Measurements from ENCODE around the gene HMCES. TPM values are rescaled to one million over a fixed set of nuclear protein-coding genes. Genes with fewer than 3 reads are reported as not detected.

The HMCES gene
- total and polyA plus RNA-seq, 2 experiments from 2014 or later = 20.1 to 34.3 TPM

DNA sequence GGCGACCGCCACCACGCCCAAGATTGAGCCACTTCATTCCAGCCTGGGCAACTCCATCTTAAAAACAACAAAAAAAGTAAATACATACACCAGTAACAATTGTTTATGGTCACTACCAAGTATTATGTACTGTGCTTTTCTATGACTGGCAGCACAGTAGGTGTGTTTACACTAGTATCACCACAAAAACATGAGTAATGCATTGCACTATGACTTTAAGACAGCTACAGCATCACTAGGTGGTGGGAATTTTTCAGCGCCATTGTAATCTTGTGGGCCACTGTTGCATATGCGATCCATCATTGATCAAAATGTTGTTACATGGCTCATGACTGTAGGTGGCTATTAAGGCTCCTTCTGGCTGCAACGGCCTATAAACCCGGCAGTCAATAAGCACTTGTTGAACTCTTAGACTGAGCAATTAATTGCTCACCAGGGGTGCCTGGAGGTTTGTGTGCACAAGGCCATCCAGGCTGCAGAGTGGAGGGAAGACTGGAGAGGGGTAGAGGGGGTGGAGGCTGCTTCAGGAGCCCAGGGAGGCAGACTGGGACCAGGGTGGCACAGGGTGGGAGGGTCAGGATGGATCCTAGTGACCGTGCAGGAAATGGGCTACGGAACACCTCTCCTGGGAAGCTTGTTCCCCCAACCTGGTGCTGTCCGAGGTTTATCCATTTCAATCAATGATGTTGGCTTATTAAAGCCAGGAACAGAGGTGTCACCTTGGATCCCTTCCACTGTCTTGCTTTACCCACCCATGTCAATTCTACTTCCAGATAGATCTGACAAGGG lies 47.1 kb upstream of the HMCES start:
- Histone ChIP-seq H4K20me1 (ENCODE audit: insufficient read depth, poor library complexity, severe bottlenecking) (no peaks in the 10 kb centered on the region), H3K9me3 (ENCODE audit: low read depth) (no peaks in the 10 kb centered on the region), H3K4me2 (no peak overlapping the region), H3K4me3 (no peak overlapping the region), H3K4me1 (ENCODE audit: insufficient read depth) (no peaks in the 10 kb centered on the region), H2AFZ (no peak overlapping the region), H3K9me2 (replicated peaks; ENCODE audit: insufficient read depth) (no peaks in the 10 kb centered on the region), H3K36me3 (replicated peaks; ENCODE audit: insufficient read depth, low read depth) (no peaks in the 10 kb centered on the region), H3K79me2 (no peaks in the 10 kb centered on the region), H3K27ac (no peak overlapping the region), H3K27me3 (no peaks in the 10 kb centered on the region)
- no peak for DNase-seq (ENCODE audit: low spot score)
- 79% methylated on average over 10 of the region's 10 CpGs for WGBS (ENCODE audit: low lambda C conversion rate, missing lambda C conversion rate)
- TF ChIP-seq EZH2 (IDR thresholded peaks at IDR 0.05; ENCODE audit: borderline replicate concordance) (no peak), EZH2phosphoT487 (IDR thresholded peaks at IDR 0.05; ENCODE audit: low read depth, severe bottlenecking, unreplicated experiment) (no peak)
- TF ChIP-seq, protein P1, sequence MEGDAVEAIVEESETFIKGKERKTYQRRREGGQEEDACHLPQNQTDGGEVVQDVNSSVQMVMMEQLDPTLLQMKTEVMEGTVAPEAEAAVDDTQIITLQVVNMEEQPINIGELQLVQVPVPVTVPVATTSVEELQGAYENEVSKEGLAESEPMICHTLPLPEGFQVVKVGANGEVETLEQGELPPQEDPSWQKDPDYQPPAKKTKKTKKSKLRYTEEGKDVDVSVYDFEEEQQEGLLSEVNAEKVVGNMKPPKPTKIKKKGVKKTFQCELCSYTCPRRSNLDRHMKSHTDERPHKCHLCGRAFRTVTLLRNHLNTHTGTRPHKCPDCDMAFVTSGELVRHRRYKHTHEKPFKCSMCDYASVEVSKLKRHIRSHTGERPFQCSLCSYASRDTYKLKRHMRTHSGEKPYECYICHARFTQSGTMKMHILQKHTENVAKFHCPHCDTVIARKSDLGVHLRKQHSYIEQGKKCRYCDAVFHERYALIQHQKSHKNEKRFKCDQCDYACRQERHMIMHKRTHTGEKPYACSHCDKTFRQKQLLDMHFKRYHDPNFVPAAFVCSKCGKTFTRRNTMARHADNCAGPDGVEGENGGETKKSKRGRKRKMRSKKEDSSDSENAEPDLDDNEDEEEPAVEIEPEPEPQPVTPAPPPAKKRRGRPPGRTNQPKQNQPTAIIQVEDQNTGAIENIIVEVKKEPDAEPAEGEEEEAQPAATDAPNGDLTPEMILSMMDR (IDR thresholded peaks at IDR 0.05; ENCODE audit: poor library complexity) = no peak

- no peak for DNase-seq (ENCODE audit: low spot score)
- H3K36me3 ChIP-seq (replicated peaks; ENCODE audit: insufficient read depth, low read depth) = no peaks in the 10 kb centered on the region
- H3K9me3 ChIP-seq (ENCODE audit: low read depth) = no peaks in the 10 kb centered on the region
- no peaks in the 10 kb centered on the region for H3K27me3 ChIP-seq
- no peaks in the 10 kb centered on the region for H4K20me1 ChIP-seq (ENCODE audit: insufficient read depth, poor library complexity, severe bottlenecking)
- TF ChIP-seq EZH2 (IDR thresholded peaks at IDR 0.05; ENCODE audit: borderline replicate concordance) = no peak
- TF ChIP-seq, protein P1 (IDR thresholded peaks at IDR 0.05; ENCODE audit: poor library complexity) = no peak
- no peak for TF ChIP-seq EZH2phosphoT487 (IDR thresholded peaks at IDR 0.05; ENCODE audit: low read depth, severe bottlenecking, unreplicated experiment)
- no peaks in the 10 kb centered on the region for H3K79me2 ChIP-seq
- H3K4me3 ChIP-seq = no peak overlapping the region
- 80% methylated on average over 4 of the region's 4 CpGs for WGBS (ENCODE audit: low lambda C conversion rate, missing lambda C conversion rate)
- no peak overlapping the region for H3K4me2 ChIP-seq
- H3K27ac ChIP-seq = no peak overlapping the region
- H2AFZ ChIP-seq = no peak overlapping the region
- H3K9me2 ChIP-seq (replicated peaks; ENCODE audit: insufficient read depth) = no peaks in the 10 kb centered on the region
- H3K4me1 ChIP-seq (ENCODE audit: insufficient read depth) = no peaks in the 10 kb centered on the region
These were observed 45.1 kb upstream of the HMCES start for GRCh38 chr3:129233538-129233937.

DNA sequence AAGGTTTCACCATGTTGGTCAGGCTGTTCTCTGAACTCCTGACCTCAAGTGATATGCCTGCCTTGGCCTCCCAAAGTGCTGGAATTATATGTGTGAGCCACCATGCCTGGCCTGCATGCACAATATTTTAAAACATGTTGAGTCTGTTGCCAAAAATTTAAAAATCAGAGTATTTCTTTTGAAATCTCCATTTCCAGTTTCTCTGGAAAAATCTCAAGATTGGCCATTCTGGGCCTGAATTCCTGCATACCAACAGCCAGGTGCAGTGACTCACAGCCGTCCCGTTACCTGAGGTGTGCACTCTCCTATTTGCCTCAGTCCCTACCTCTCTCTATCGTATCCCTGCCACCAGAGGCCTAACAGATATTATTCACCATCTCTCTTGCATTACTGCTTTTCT lies 44.2 kb upstream of the HMCES start:
- WGBS (ENCODE audit: low lambda C conversion rate, missing lambda C conversion rate) = 91% methylated on average over 3 of the region's 3 CpGs
- Histone ChIP-seq H3K79me2 (no peaks in the 10 kb centered on the region), H3K9me2 (replicated peaks; ENCODE audit: insufficient read depth) (no peaks in the 10 kb centered on the region), H3K4me3 (no peak overlapping the region), H4K20me1 (ENCODE audit: insufficient read depth, poor library complexity, severe bottlenecking) (no peaks in the 10 kb centered on the region), H3K27ac (no peak overlapping the region), H3K4me1 (ENCODE audit: insufficient read depth) (no peaks in the 10 kb centered on the region), H3K4me2 (no peak overlapping the region), H3K27me3 (no peaks in the 10 kb centered on the region), H3K36me3 (replicated peaks; ENCODE audit: insufficient read depth, low read depth) (no peaks in the 10 kb centered on the region), H3K9me3 (ENCODE audit: low read depth) (no peaks in the 10 kb centered on the region), H2AFZ (no peak overlapping the region)
- no peak for DNase-seq (ENCODE audit: low spot score)
- TF ChIP-seq EZH2phosphoT487 (IDR thresholded peaks at IDR 0.05; ENCODE audit: low read depth, severe bottlenecking, unreplicated experiment) (no peak), EZH2 (IDR thresholded peaks at IDR 0.05; ENCODE audit: borderline replicate concordance) (no peak)
- TF ChIP-seq, protein P1 (IDR thresholded peaks at IDR 0.05; ENCODE audit: poor library complexity) = no peak

Measured in hepatocyte (in vitro differentiated cells).